Left kidney (tissue), 2 donors: Measurements from ENCODE around the gene SHISAL2A. TPM values are rescaled to one million over a fixed set of nuclear protein-coding genes. Genes with fewer than 3 reads are reported as not detected.

Experiments
- DNase-seq: peaks from one replicate; pipeline ENCODE4 v3.0.0-alpha.2; 2013
- polyA plus RNA-seq: library from polyadenylated mRNA; unstranded; fragments of 120-200 nt; gene quantifications from one replicate; pipeline ENCODE4 v1.2.1, GENCODE V29; 2013; ENCODE audit not compliant: insufficient read length

Gene SHISAL2A
- polyA plus RNA-seq, 1 donor, result 2.2 TPM

DNA sequence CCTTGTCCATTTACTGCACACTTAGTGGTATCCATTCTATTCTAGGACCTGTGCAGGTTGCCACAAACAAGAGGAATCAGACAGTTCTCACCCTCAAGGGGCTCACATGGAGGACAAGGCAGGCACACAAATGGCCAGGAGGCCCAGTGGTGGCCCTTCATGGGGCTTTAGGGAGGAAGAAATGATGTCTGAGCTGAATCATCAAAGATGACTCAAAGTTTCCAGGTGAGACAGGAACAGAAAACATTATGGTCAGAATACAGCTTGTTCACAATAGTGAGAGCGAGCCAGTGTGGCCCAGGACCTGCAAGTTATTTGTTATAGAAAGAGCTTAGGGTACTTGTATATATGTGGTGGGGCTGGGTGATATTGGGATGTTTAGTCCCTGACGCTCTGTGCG is 26.4 kb downstream of the SHISAL2A start:
- no peak for DNase-seq

GRCh38 chr1:52659851-52660596 is 27.1 kb downstream of the SHISAL2A start:
- DNase-seq, result no peak

DNA sequence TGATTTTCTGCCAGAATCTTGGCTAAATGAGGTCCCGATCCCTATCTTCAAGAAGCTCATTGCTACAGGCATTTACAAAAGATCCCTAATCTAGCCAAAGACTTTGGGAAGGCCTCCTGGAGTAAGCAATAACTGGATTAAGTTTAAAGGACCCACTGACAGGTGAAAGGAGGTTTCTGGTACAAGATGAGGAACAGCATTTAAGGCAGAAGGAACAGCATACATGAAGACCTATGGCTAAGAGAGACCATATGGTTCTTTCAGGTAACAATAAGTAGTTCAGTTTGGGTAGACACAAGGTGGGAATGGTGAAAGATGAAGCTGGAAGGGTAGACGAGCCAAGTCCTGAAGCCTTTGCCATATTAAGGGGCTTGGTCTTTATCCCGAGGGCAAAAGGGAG is 27.8 kb downstream of the SHISAL2A start:
- DNase-seq, result no peak

DNA sequence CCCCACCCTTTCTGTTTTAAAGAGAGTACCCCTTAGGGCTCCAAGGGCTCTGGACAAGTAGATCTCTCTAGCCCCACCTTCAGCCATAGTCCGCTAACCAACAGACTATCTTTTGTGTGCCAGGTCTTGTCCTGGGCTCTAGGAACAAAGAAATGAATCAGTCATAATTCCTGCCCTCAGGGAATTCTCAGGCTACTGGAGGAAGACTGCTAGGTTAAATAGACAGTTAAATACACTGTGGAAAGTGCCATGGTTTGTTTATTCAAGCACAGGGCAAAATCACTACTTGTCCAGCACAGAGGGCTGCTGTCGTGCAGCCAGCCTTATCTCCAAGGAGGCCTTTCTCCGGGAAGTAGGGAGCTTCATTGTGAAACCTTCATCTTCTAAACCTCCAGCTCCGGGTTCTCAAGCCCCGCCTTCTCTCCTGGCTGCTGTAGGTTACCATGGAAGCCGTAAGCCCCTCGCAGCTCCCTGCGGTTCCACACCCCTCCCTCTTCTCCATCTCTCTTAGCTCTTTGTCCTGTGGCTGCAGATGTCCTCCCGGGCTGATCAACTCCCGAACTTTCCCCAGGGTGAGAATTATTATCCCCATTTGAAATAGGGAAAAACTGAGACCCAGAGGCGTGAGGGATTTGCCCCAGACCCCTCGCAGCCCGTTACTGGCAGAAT is 29.8 kb downstream of the SHISAL2A start:
- DNase-seq, result no peak

DNA sequence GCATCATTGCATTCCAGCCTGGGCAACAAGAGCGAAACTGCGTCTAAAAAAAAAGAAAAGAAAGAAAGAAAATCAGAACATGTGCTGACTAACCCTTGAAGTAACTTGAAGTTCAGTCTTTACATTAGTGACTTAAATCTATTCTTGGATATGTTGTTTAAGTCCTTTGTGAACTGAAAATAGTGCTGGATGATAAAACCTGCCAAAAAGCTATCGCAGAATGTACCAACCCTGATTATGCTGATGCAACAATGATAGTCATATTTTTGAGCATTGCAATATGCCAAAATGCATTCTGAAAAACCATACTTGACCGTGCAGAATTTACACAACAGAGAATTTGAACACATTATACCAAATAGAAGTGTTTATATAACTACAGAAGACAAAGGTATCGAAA is 30.7 kb downstream of the SHISAL2A start:
- no peak for DNase-seq

DNA sequence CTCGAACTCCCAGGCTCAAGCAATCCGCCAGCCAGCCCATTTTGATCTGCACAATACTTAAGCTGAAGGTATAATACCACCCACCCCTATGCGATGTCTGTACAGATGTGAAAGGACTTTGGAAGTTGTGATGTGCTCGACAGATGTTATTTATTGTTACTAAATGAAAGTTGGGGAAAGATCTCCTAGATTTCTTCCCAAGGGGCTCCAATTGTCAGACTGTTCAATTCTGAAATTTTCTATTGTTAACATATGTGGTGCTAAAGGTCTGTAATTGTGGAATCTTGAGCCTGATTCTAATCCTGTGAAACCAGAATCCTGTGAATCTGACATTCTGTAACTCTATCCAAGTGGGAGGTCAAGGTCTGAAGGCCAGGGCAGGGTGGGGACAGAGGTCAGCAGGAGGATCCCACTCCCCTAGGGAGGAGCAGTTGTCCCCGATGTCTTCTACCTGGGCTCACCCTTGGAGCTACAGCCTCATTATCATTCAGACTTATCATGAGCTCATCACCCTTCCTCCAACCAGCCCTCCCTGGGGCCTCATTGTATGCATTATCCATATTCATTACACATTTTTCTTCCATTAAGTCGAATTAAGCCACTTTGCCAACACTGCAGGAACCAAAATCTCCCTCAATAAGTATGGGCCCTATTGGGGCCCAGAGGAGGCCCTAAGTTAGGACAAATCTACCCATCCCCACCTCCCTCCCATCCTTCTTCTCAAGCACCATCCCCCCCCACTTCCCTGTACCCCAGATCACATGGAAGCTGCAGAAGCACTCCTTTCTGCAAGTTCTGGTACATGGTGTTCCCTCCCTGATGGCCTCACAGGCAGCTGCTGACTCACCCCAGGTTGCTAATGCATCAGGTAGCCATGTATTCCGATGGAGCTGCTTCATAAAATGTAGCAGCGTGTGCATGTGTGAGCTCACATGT is 32.3 kb downstream of the SHISAL2A start:
- DNase-seq, result no peak

DNA sequence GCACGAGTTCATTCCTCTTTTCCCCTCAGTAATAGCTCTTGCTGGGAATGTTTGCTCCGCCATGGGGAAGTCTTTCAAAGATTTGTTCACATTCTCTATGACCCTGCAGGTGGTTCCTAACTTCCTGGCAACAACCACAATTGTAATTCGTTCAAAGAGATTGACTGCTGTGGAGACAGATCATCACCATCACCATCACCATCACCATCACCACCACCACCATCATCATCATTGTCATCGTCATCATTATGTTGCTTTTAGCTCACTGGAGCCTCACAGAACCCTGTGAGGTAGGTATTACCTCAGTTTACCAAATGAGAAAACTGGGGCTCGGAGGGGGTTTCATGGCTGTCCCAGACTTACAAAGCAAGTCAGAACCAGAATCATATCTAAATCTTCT is 34.3 kb downstream of the SHISAL2A start:
- no peak for DNase-seq

DNA sequence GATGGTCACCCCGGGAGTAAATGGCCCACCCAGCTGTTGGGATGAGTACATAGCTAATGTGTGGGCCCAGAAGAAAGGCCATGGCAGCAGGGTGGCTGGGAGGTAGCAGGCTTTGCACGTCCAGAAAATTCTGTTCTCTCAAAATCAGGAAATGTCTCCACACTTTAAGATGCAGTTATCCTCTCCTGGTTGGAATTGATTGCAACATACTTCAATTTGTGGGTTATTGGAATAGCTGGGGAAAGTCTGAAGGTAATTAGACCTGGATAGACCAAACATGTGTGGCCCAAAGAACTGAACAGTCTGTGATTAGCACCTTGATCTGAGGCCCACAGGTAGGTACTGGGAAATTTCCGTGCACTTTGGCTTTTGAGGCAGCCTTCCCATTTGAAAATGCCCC is 35.0 kb downstream of the SHISAL2A start:
- DNase-seq, result no peak

DNA sequence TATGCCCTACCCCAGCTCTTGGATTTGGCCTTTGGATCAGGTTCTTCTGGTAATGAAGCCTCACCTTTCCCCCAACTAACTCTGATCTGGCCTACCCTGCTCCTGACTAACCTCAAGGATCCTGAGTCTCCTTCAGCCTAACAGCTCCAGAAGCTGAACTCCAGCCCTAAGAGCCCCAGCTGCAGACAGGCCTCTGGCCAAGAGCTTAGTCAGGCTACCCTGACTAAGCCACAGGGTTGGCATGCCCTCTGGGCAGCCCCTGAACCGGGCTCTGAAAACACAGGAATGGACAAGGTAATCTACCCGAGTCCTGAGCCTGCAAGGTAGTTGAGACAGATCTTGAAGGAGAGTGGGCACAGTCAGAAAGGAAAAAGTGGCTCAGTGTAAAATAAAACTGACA is 35.7 kb downstream of the SHISAL2A start:
- DNase-seq, result no peak

GRCh38 chr1:52669696-52670095 is 36.7 kb downstream of the SHISAL2A start:
- no peak for DNase-seq

DNA sequence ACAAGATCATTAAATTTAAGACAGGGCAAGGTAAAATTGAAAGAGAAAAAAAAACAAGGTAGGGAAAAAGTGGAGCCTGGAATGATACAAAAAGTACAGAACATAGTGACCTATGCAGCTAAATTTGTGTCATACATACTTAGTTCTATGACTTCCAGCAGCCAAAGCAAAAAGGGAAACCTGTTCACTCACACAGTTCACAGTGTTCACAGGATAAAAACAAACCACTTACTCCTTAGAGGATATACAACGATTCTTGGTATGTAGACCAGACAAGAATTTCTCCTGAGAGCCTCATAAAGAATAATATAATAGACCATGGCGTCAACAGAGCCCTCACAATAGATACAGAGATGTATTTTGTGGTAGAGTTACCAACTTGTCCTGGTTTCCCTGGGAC is 37.6 kb downstream of the SHISAL2A start:
- no peak for DNase-seq

DNA sequence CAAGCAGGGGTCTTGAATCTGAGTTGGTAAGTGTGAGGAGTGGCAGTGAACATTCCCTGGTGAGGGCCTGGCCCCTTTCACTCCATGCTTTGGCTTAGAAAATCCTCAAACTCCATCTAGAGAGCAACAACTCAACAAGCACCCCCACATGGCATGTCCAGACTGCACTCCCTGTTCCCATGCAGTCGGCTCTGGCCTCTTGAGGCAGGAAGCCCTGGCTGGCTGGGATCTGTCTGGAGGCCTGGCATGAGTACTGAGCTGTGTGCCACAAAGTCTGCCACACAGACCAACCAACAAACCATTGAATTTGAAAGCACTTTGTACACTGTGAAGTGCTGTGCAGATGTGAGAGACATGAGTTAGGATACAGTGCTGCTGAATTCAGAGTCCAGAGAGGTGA is 40.0 kb downstream of the SHISAL2A start:
- no peak for DNase-seq

- no peak for DNase-seq
Measured at GRCh38 chr1:52673513-52673912, 40.5 kb downstream of the SHISAL2A start.

GRCh38 chr1:52674497-52675384 is 41.8 kb downstream of the SHISAL2A start:
- no peak for DNase-seq

DNA sequence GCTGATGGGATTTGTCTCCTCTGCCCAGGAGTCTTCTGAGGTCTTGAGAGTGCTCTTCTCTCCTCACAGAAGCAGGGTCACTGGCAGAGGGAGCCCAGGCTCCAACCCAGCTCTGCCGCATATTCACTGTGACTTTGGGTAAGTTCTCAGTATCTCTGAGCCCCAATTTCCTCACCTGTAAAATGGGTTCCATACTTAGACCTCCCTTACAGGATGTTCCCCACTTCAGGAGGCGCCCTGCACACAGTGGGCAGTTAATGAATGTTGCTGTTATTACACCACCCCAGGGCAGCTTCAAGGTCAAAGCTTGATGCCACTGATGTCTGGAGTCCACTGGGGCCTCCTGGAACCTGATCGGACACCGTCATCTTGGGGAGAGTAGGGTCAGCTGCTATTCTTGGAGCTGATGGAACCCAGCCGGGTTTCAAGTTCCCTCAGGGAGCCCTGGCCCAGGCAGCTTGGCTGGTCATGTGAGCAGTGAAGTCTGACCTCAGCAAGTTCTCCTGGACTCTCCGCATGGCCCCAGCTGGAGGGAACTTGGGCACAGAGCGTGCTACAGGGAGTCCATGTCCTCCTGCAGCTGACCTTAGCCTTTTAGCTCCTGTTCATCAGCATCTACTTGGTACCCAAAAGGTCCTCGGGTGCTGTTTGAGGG is 43.4 kb downstream of the SHISAL2A start:
- no peak for DNase-seq

DNA sequence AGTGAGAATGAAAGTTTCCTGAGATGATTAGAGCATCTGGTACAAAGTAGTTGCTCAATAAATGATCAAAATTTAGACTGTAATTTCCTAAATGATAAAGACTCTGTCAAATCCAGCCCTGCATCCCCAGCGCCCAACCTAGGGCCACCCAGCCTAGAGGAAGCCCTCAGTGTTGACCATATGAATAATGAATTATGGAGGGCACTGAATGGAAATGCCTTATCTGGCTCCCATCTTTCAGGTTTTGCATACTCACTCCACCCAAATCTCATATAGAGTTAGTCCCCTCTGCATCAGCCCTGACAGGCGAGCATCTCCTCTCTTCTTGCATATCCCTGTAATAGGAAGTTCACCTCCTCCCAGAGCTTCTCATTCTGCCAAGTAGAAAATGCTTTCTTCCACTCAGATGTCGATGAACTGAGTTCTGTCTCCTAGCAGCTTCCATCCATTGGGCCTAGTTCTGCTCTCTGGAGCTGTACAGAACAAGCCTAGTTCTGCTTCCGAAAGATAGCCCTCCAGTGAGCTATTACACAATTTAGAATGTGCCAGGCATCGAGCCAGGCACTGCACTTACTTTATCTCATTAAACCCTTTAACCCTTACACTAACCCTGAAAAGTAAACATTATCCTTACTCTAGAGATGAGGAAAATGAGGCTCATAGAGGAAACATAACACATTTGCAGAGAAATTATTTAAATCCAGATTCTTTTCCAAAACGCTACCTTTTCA is 44.3 kb downstream of the SHISAL2A start:
- DNase-seq, result no peak

DNA sequence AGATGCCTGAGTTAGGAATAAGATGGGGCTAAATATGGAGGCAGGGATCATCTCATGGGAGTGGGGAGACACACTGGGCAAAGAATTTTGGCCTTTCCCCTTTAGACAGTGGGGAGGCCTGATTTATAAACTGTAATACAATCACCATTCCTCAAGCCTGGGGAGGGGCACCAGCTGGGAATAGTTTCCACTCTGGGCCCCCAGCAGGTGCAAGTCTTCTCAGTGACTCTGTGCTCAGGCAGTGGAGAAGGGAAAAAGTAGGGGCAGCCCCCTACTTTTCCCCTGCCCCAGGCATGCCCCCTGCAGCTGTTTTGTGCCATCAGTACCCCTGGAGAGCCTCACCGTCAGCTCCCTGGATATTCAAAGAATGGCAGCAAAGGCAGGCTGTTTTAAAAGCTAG is 46.1 kb downstream of the SHISAL2A start:
- DNase-seq, result no peak

DNA sequence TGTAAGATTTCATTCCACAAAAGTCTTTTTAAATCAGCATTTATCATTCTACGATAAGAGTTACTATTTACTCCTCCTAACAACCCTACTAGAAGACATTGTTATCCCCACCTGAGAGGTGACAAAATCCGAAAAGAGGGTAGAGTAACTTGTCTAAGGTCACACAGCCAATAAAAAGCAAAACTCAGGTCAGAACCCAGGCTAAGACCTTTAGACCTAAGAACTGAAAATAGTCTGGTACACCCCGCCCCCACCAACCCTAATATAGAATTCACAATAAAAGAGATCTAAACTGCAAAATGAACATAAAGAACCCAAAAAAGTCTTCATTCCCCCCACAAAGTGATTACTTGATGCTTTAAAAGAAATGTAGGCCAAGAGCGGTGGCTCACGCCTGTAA is 46.5 kb downstream of the SHISAL2A start:
- no peak for DNase-seq

DNA sequence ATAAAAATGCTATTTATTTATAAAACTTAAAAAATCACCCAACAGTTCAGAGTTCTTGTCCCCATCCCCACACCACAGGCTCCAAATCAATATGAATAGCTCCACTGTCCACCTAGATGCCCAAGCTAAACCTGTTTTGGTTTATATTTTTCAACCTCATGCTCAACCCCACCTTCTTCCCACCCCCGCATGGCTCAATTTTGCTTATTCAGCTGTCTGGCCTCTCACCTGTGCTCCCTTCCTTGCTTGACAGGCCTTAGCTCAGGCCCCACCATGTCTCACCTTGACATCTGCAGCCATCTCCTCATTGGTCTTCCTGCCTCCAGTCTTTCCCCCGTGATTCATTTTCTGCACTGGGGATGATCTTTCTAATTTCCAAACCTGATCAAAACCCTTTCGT is 47.4 kb downstream of the SHISAL2A start:
- DNase-seq, result no peak

DNA sequence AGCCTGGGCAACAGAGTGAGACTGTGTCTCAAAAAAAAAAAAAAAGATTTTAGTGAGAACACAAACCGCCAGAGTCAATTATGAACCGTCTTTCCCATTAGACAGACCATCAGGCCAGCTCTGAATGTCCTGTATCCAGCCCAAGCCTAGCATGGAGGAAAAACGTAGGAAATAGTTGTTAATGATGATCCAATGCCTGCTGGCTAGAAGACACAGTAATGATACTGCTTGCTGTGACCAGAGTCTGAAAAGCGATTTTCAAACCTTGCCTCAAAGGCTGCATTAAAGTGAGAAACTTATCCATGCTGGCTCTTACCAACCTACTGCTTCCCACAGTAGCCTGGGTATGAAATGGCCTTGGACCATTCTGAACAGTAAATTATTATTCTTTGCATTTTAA is 48.2 kb downstream of the SHISAL2A start:
- no peak for DNase-seq
